ENCODE data around the gene ZDHHC3. TPM values are rescaled to one million over a fixed set of nuclear protein-coding genes. Genes with fewer than 3 reads are reported as not detected.
"Not testable (repeated sequence)": the region's sequence is repeated elsewhere in the genome, so short reads cannot be mapped to it uniquely, and the experiment has no call there.

The ZDHHC3 gene
- total RNA-seq, 4 donors from 2014 or later = 59.6 to 81.3 (median 72.8) TPM

DNA sequence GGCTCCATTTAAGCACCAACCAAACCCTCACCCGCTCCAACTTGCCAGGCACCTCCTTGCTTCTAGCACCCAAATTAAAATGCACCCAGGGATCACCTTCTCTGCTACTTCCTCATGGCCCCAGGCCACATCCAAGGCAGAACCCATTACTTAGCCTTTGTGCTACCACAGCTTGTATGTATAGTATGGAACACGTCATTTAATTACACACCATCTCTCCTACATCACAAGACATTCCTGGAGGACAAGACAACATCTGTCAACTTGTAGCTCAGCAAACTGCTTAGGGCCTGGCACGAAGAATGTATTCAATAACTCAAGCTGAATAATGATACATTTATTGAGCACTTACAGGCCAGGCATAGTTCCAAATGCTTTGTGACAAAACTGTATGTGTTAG is 23.3 kb downstream of the ZDHHC3 start:
- Histone ChIP-seq H3K27ac (replicated peaks in 1 of 4) (no peak overlapping the region), H3K9me3 (no peaks in the 10 kb centered on the region), H3K4me1 (peaks cover 0 to 5% (median 2%) of the 10 kb centered on the region in 4 donors), H3K27me3 (no peaks in the 10 kb centered on the region), H3K4me3 (no peak overlapping the region), H3K36me3 (peaks cover 0 to 16% (median 9%) of the 10 kb centered on the region in 4 donors)
- 94% methylated on average over 3 of the region's 3 CpGs for WGBS
- intact Hi-C loops (cut with DNase I) = no loop called here
- no peak for DNase-seq (ENCODE audit: extremely low spot score)
- TF ChIP-seq POLR2A (IDR thresholded peaks at IDR 0.05; ENCODE audit: low read depth) = no peak
- TF ChIP-seq EP300 (IDR thresholded peaks at IDR 0.05) = no peak
- TF ChIP-seq POLR2AphosphoS5 (IDR thresholded peaks at IDR 0.05) = no peak
- TF ChIP-seq, protein P1, sequence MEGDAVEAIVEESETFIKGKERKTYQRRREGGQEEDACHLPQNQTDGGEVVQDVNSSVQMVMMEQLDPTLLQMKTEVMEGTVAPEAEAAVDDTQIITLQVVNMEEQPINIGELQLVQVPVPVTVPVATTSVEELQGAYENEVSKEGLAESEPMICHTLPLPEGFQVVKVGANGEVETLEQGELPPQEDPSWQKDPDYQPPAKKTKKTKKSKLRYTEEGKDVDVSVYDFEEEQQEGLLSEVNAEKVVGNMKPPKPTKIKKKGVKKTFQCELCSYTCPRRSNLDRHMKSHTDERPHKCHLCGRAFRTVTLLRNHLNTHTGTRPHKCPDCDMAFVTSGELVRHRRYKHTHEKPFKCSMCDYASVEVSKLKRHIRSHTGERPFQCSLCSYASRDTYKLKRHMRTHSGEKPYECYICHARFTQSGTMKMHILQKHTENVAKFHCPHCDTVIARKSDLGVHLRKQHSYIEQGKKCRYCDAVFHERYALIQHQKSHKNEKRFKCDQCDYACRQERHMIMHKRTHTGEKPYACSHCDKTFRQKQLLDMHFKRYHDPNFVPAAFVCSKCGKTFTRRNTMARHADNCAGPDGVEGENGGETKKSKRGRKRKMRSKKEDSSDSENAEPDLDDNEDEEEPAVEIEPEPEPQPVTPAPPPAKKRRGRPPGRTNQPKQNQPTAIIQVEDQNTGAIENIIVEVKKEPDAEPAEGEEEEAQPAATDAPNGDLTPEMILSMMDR (IDR thresholded peaks at IDR 0.05) = no peak

DNA sequence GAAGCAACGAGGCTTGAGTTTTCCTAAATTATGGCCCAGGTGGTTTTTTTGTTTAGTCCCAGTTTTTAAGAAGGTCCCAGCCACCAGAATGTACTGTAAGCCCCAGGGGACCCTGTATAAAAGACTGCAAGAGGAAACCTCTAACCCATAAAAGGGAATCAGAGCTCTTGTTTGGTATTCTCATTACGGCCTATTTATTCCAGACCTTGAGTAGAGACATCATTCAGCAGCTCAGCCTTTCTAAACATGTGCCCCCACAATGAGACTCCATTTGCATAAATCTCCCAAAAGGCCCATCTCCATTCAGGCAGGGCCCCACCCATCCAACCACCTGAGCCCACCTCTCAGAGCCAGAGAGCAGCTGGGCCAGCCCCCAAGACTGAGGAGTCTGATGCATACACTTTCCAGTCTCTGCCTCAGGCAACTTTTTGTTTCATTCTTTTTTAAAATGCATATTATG is 25.7 kb downstream of the ZDHHC3 start:
- Histone ChIP-seq H3K27me3 (no peaks in the 10 kb centered on the region), H3K9me3 (no peaks in the 10 kb centered on the region), H3K36me3 (peaks cover 0 to 18% (median 11%) of the 10 kb centered on the region in 4 donors), H3K4me1 (no peaks in the 10 kb centered on the region), H3K4me3 (no peak overlapping the region), H3K27ac (replicated peaks in 1 of 4) (no peak overlapping the region)
- WGBS = 82% methylated on average over 2 of the region's 2 CpGs
- intact Hi-C loops (cut with DNase I) = no loop called here
- TF ChIP-seq POLR2AphosphoS5 (IDR thresholded peaks at IDR 0.05) = no peak
- TF ChIP-seq EP300 (IDR thresholded peaks at IDR 0.05) = no peak
- no peak for TF ChIP-seq POLR2A (IDR thresholded peaks at IDR 0.05; ENCODE audit: low read depth)
- TF ChIP-seq, protein P1 (IDR thresholded peaks at IDR 0.05) = no peak
- no peak for DNase-seq (ENCODE audit: extremely low spot score)

DNA sequence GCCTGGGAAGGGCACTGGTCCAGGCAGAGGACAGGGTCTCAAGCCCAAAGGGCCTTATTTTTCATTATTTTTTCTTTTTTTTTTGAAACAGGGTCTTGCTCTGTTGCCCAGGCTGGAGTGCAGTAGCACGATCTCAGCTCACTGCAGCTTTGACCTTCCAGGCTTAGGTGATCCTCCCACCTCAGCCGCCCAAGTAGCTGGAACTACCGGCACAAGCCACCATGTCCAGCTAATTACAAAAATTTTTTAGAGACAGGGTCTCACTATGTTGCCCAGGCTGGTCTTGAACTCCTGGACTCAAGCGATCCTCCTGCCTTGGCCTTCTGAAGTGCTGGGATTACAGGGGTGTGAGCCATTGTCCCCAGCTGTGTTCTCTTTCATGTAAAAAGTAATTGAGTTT is 26.2 kb downstream of the ZDHHC3 start:
- H3K4me3 ChIP-seq; H3K27me3 ChIP-seq; intact Hi-C loops (cut with DNase I); H3K9me3 ChIP-seq; H3K4me1 ChIP-seq; H3K27ac ChIP-seq (replicated peaks in 1 of 4); DNase-seq (ENCODE audit: extremely low spot score): not testable (repeated sequence)
- H3K36me3 ChIP-seq = peaks cover 3 to 24% (median 16%) of the 10 kb centered on the region in 4 donors
- WGBS = 98% methylated on average over 4 of the region's 4 CpGs

DNA sequence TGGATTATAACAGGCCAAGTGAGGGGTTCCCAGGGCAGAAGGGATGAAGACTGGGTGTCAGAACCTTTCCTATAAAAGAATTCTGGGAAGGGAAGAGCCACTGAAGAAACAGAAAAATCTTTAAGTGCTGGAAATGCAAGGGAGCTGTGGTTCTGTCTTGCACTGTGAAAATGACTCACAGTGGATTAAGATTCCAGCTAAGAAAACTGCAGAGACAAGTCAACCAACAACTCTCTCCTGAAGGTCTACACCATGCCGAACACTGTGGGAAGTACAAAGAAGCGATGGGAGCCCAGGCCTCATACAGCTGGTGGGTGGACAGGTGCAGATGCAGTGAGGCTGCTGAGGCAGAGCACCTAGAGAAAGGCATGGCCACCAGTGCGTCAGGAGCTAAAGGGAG is 27.7 kb downstream of the ZDHHC3 start:
- intact Hi-C loops (cut with DNase I) = no loop called here
- TF ChIP-seq EP300 (IDR thresholded peaks at IDR 0.05) = no peak
- TF ChIP-seq, protein P1 (IDR thresholded peaks at IDR 0.05) = no peak
- no peak for TF ChIP-seq POLR2A (IDR thresholded peaks at IDR 0.05; ENCODE audit: low read depth)
- TF ChIP-seq POLR2AphosphoS5 (IDR thresholded peaks at IDR 0.05) = no peak
- 96% methylated on average over 3 of the region's 3 CpGs for WGBS
- Histone ChIP-seq H3K36me3 (peaks cover 8 to 32% (median 25%) of the 10 kb centered on the region in 4 donors), H3K4me1 (no peaks in the 10 kb centered on the region), H3K4me3 (no peak overlapping the region), H3K27ac (replicated peaks in 1 of 4) (no peak overlapping the region), H3K27me3 (no peaks in the 10 kb centered on the region), H3K9me3 (no peaks in the 10 kb centered on the region)
- no peak for DNase-seq (ENCODE audit: extremely low spot score)

DNA sequence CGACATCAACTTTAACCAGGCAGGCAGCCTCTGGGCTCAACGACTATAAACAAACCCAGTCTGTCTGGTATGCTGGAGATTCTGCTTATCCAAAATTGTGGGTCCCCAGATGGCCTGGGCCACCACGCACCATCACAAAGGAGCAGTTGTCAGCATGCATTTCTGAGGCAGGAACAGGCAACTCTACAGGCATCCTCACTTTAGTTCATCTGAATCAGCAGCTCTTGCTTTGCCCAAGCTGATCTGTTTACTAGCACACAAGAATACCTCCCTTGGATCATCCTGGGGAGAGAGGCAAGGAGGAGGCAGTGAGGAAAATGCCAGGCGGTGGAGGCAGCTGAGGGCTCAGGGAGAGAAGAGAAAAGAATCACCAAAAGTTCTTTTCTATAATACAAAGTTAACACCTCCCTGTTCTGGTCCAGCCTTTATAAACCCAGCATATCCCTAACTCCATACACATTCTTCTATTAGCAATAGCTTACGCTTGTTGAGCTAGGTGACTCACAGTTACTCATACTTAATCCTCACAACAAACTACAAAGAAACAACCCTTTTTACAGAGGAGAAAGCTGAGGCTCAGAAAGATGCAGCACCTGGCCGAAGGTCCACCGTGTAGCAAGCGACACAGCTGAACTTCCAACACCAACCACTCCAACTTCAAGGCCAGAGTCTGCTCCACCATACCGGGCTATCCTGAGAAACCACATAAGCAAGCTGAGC is 33.6 kb downstream of the ZDHHC3 start:
- Histone ChIP-seq H3K36me3 (peaks cover 40 to 84% (median 74%) of the 10 kb centered on the region in 4 donors), H3K27ac (replicated peaks in 1 of 4) (no peak overlapping the region), H3K4me3 (no peak overlapping the region), H3K9me3 (no peaks in the 10 kb centered on the region), H3K27me3 (no peaks in the 10 kb centered on the region), H3K4me1 (peaks cover 0 to 15% (median 10%) of the 10 kb centered on the region in 4 donors)
- 91% methylated on average over 8 of the region's 9 CpGs for WGBS
- intact Hi-C loops (cut with DNase I) = no loop called here
- no peak for TF ChIP-seq EP300 (IDR thresholded peaks at IDR 0.05)
- TF ChIP-seq POLR2AphosphoS5 (IDR thresholded peaks at IDR 0.05) = no peak
- TF ChIP-seq POLR2A (IDR thresholded peaks at IDR 0.05; ENCODE audit: low read depth) = no peak
- TF ChIP-seq, protein P1 (IDR thresholded peaks at IDR 0.05) = no peak
- no peak for DNase-seq (ENCODE audit: extremely low spot score)
